Colonic mucosa (tissue), 4 donors: ENCODE measurements around the gene ANKRD24. TPM values are rescaled to one million over a fixed set of nuclear protein-coding genes. Genes with fewer than 3 reads are reported as not detected.
A peak's percentile ranks its signal among the peaks of the same experiment; 100 is the strongest.

ENCODE experiments used
- DNase-seq: peaks from one replicate; pipeline ENCODE4 v3.0.0-alpha.2; 2020
- H3K27ac ChIP-seq: fragments of 200-600 bp; one replicate; pipeline ENCODE4 v1.8.0; 2021
- H3K27me3 ChIP-seq: fragments of 200-600 bp; one replicate; pipeline ENCODE4 v1.8.0; 2021
- H3K36me3 ChIP-seq: fragments of 200-600 bp; one replicate; pipeline ENCODE4 v1.8.0; 2021
- H3K4me1 ChIP-seq: fragments of 200-600 bp; one replicate; pipeline ENCODE4 v1.8.0; 2021; ENCODE audit warnings: mild to moderate bottlenecking
- H3K4me3 ChIP-seq: fragments of 200-600 bp; one replicate; pipeline ENCODE4 v1.8.0; 2021
- H3K9ac ChIP-seq, 2 donors: one replicate each; pipeline ENCODE4 v1.7.0; 2013; ENCODE audit warnings: control low read depth in 2 of 2, low read depth in 2 of 2, low read length in 2 of 2
- H3K9me3 ChIP-seq: fragments of 200-600 bp; one replicate; pipeline ENCODE4 v1.8.0; 2021
- CTCF ChIP-seq: fragments of 200-600 bp; IDR thresholded peaks from one replicate; pipeline ENCODE4 v1.8.0; 2022; ENCODE audit warnings: antibody characterized with exemption, mild to moderate bottlenecking
- intact Hi-C: fragments of 100-400 bp; cut with DNase I; formaldehyde crosslinking; loops from one replicate; pipeline ENCODE4 v1.14.1; 2022
- total RNA-seq, 2 donors: library from RNA; stranded (reverse); fragmentation: NEBNext Ultra II Directional in 1 of 2; extraction: Animal tissue kit (Norgen Biotek cat#: 25700) in 1 of 2; gene quantifications; one replicate each; pipeline ENCODE4 v1.2.1, GENCODE V29; 2021
- donor health status: healthy.
- donor health status: DM: no; HTN: no; CAD: no.
- donor health status: DM: no; HTN: no; CAD: no.

ANKRD24 gene
- total RNA-seq, 2 donors from 2014 or later: 0.35 to 1.8 TPM

DNA sequence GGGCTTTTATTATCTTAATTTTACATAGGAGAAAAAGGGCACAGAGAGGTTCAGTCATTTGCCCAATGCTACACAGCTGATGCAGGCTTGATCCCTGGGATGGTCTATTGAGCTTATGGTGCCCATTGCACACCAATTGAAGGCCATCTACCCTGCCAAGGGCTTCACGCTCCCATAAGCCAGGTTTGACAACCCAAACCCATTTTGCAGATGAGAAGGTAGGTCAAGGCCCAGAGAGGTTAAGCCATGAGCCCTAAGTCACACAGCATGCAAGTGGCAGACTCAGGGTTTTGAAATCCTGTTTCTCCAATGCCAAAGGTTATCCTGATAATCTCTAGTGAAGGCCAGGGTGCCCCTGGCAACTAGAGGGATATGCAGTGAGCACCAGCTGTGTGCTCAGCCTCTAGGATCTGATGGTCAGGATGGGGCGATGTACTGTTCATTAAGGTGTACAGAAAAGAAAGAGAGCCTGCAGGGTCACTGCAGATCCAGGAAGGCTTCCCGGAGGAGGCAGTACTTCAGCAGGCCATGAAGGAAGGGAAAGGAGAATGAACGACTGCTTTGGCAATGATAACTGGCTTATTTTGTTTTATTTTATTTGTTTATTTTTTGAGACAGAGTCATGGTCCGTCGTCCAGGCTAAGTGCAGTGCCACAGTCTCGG is 20.9 kb upstream of the ANKRD24 start:
- H3K9ac ChIP-seq: no peak overlapping the region

GRCh38 chr19:4164262-4164661 is 18.2 kb upstream of the ANKRD24 start:
- Histone ChIP-seq H3K4me3 (no peak overlapping the region), H3K9me3 (no peaks in the 10 kb centered on the region), H3K9ac (no peak overlapping the region), H3K4me1 (no peaks in the 10 kb centered on the region), H3K27me3 (no peaks in the 10 kb centered on the region), H3K36me3 (no peaks in the 10 kb centered on the region), H3K27ac (no peak overlapping the region)
- no peak for TF ChIP-seq CTCF
- intact Hi-C loops: no loop called here
- DNase-seq: no peak

More for the DNA sequence above, 20.9 kb upstream of the ANKRD24 start:
- no peak for TF ChIP-seq CTCF
- Histone ChIP-seq H3K27me3 (no peaks in the 10 kb centered on the region), H3K4me1 (no peaks in the 10 kb centered on the region), H3K36me3 (no peaks in the 10 kb centered on the region), H3K27ac (no peak overlapping the region), H3K9me3 (no peaks in the 10 kb centered on the region), H3K4me3 (no peak overlapping the region)
- intact Hi-C loops: no loop called here
- no peak for DNase-seq

GRCh38 chr19:4171676-4172075 is 10.8 kb upstream of the ANKRD24 start:
- H3K9ac ChIP-seq: no peak overlapping the region
- no peaks in the 10 kb centered on the region for H3K36me3 ChIP-seq
- no peak overlapping the region for H3K27ac ChIP-seq
- no peak for TF ChIP-seq CTCF
- intact Hi-C loops: no loop called here
- no peak for DNase-seq
- H3K4me1 ChIP-seq: peaks cover 7% of the 10 kb centered on the region
- H3K9me3 ChIP-seq: no peaks in the 10 kb centered on the region
- H3K27me3 ChIP-seq: peaks cover 4% of the 10 kb centered on the region
- H3K4me3 ChIP-seq: no peak overlapping the region

GRCh38 chr19:4172861-4173473 is 9.5 kb upstream of the ANKRD24 start:
- Histone ChIP-seq H3K27me3 (peaks cover 4% of the 10 kb centered on the region), H3K4me3 (no peak overlapping the region), H3K9ac (no peak overlapping the region), H3K27ac (peak overlapping the region; percentile 53), H3K9me3 (no peaks in the 10 kb centered on the region), H3K4me1 (peaks cover 7% of the 10 kb centered on the region), H3K36me3 (no peaks in the 10 kb centered on the region)
- intact Hi-C loops: no loop called here
- TF ChIP-seq CTCF: no peak
- DNase-seq: peak; percentile 82

DNA sequence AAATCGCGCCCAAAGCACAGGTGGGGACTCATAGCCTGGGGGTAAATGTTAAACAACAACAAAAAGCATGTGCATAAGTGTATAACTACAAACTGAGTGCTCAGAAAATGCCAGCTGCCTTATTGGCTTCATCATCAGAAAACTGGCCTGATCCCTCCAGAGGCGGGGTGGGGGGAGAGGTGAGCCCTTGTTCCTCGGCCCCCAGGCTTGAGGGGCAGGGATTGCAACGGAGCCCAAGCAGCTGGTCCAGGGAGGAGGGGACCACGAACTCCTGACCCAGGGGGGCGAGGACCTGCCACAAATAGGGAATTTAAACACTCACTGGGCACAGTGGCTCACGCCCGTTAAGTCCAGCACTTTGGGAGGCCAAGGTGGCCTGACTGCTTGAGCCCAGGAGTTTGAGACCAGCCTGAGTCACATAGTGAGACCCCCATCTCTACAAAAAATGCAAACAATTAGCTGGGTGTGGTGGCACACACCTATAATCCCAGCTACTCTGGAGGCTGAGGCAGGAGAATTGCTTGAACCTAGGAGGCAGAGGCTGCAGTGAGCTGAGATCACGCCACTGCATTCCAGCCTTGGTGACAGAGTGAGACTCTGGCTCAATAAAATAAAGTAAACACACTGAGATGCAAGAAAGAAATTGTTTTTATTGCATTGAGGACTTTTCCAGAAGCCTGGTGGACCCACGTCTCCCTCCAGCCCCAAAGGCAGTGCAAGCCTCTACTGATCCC is 8.8 kb upstream of the ANKRD24 start:
- intact Hi-C loops: no loop called here
- DNase-seq: no peak
- Histone ChIP-seq H3K9ac (peak overlapping the region in 1 of 2 donors; percentile 12), H3K4me1 (peaks cover 7% of the 10 kb centered on the region), H3K4me3 (no peak overlapping the region), H3K27me3 (peaks cover 4% of the 10 kb centered on the region), H3K27ac (peak overlapping the region; percentile 53), H3K36me3 (no peaks in the 10 kb centered on the region), H3K9me3 (no peaks in the 10 kb centered on the region)
- TF ChIP-seq CTCF: no peak
